Activated naive CD4-positive, alpha-beta T cell treated with anti-CD3 and anti-CD28 coated beads for 36 hours (primary cell): ENCODE data around the gene ASCL1. TPM values are rescaled to one million over a fixed set of nuclear protein-coding genes. Genes with fewer than 3 reads are reported as not detected.
A peak's percentile ranks its signal among the peaks of the same experiment; 100 is the strongest.

Experiments
- CTCF ChIA-PET: fragments of 350-600 bp; sonication (Branson Sonifier 250); formaldehyde crosslinking; loops from one replicate; lab custom pipeline; 2021; ENCODE audit warnings: antibody characterized with exemption; lab: Charles Lee
- DNase-seq: peaks from one replicate; pipeline ENCODE4 v3.0.0-alpha.2; 2020
- H3K27ac Mint-ChIP-seq: one replicate; pipeline ENCODE4 v1.8.0; 2021; ENCODE audit warnings: mild to moderate bottlenecking, mixed read lengths
- H3K27me3 Mint-ChIP-seq: one replicate; pipeline ENCODE4 v1.8.0; 2021; ENCODE audit warnings: low read depth, mixed read lengths
- H3K36me3 Mint-ChIP-seq: one replicate; pipeline ENCODE4 v1.8.0; 2021; ENCODE audit warnings: low read depth, mixed read lengths
- H3K4me1 Mint-ChIP-seq: one replicate; pipeline ENCODE4 v1.8.0; 2021; ENCODE audit warnings: low read depth, mixed read lengths
- H3K4me3 Mint-ChIP-seq: one replicate; pipeline ENCODE4 v1.8.0; 2021; ENCODE audit warnings: mild to moderate bottlenecking, moderate library complexity, mixed read lengths
- H3K9me3 Mint-ChIP-seq: one replicate; pipeline ENCODE4 v1.8.0; 2021; ENCODE audit warnings: mixed read lengths
- intact Hi-C: fragments of 100-400 bp; cut with micrococcal nuclease; formaldehyde crosslinking; loops from one replicate; pipeline ENCODE4 v1.15.1; 2023
- total RNA-seq, 2 experiments: library from RNA; stranded (reverse); gene quantifications; one replicate each; pipeline ENCODE4 v1.2.3, GENCODE V29; 2021

ASCL1 gene
- total RNA-seq, 2 experiments from 2014 or later: not detected

DNA sequence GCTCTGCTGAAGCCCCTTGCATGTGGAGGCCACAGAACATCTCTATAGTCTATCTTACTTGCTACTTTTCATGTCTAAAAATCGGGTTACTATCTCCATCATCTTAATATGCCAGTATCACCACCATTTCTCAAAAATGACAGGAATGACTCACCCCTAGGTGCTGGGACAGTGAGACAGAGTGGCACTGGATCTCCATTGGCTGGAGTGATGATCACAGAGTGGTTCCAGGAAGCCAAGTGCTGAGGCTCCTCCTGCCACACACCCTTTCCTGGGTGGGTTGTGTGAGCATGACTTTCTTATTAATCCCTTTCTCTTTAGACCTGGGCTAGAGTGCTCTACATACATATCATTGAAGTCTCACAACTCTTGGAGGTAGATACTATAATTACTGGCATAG lies 3.3 kb upstream of the ASCL1 start:
- CTCF ChIA-PET: no interaction called here
- DNase-seq: peak; percentile 55
- Mint-ChIP-seq H3K27ac (no peak overlapping the region), H3K4me3 (no peak overlapping the region), H3K4me1 (peaks cover 40% of the 10 kb centered on the region), H3K27me3 (peaks cover 88% of the 10 kb centered on the region), H3K9me3 (no peaks in the 10 kb centered on the region), H3K36me3 (peaks cover 2% of the 10 kb centered on the region)
- intact Hi-C loops: loop anchor here (5.0 kb wide), 1 partner anchor 323 kb away; no protein-coding TSS in a partner anchor

DNA sequence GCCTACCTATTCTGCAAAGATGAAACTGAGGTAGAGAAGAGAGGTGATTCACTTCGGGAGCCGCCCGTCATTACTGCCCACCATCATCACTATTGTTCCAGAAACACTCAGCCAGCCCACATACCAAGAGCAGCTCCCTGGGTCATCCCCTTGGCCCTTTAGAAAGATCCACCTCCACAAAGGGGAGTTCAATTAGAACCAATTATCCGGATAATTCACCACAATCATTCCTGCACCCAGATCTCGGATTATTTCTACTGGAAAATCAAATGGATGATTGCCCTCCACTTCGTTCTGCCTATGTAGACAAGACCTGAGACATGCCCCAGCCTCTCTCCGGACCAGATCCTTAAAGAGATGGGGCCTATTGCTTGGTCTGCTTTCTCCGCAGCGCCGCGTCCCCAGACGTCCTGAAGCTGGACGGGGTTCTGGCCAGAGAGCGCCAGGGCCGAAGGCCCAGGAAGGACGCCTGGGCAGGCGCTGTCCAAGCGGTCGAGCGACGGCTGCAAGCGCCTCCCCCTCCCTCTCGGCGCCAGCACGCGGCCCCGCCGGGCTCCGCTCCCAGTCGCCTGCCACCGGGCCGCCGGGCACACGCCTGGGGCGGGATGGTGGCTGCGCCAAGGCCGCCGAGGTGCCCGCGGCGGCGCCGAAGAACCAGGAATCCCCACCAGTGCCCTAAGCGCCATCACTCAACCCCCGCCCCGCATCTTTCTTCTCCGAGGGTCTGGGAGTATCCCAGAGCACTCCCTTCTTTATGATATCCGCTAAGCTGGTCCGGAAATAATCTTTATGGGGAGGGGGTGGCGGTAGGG lies 1.3 kb upstream of the ASCL1 start:
- DNase-seq: no peak
- intact Hi-C loops: loop anchor here (5.0 kb wide), 1 partner anchor 486 kb away; no protein-coding TSS in a partner anchor
- H3K36me3 Mint-ChIP-seq: peaks cover 2% of the 10 kb centered on the region
- H3K4me1 Mint-ChIP-seq: peaks cover 38% of the 10 kb centered on the region
- peaks cover 82% of the 10 kb centered on the region for H3K27me3 Mint-ChIP-seq
- no peaks in the 10 kb centered on the region for H3K9me3 Mint-ChIP-seq
- H3K27ac Mint-ChIP-seq: no peak overlapping the region
- CTCF ChIA-PET: no interaction called here
- H3K4me3 Mint-ChIP-seq: no peak overlapping the region

DNA sequence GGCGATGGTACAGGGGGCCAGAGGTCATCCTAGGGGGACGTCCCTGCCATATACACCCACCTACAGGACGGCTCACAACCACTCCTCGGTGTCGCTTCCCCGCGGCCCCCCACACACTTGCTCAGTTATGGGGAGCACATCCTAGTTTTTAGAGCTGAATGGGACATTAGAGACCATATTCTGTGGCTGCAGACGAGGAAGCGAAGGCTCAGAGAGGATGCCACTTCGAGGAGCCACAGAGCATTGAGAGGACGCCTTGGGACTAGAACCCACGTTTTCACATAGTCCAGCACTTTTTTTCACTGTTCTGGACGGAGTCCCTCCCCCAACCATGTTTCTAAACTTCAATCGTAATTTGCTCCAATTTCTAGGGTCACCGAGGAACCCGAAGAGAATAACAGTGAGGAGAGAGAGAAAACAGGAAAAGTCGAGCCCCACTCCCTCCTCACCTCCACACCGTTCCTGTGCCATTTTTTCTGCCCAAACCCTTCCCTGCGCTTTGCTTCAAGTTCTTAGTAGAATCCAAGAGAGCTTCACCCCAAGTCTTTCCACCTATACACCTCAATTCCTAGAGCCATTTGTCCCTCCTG lies 641 bp upstream of the ASCL1 start:
- peaks cover 81% of the 10 kb centered on the region for H3K27me3 Mint-ChIP-seq
- no peaks in the 10 kb centered on the region for H3K9me3 Mint-ChIP-seq
- peaks cover 38% of the 10 kb centered on the region for H3K4me1 Mint-ChIP-seq
- CTCF ChIA-PET: no interaction called here
- intact Hi-C loops: loop anchor here (5.0 kb wide), 1 partner anchor 485 kb away; no protein-coding TSS in a partner anchor
- H3K4me3 Mint-ChIP-seq: peak overlapping the region; percentile 50
- peaks cover 2% of the 10 kb centered on the region for H3K36me3 Mint-ChIP-seq
- H3K27ac Mint-ChIP-seq: no peak overlapping the region
- DNase-seq: no peak

DNA sequence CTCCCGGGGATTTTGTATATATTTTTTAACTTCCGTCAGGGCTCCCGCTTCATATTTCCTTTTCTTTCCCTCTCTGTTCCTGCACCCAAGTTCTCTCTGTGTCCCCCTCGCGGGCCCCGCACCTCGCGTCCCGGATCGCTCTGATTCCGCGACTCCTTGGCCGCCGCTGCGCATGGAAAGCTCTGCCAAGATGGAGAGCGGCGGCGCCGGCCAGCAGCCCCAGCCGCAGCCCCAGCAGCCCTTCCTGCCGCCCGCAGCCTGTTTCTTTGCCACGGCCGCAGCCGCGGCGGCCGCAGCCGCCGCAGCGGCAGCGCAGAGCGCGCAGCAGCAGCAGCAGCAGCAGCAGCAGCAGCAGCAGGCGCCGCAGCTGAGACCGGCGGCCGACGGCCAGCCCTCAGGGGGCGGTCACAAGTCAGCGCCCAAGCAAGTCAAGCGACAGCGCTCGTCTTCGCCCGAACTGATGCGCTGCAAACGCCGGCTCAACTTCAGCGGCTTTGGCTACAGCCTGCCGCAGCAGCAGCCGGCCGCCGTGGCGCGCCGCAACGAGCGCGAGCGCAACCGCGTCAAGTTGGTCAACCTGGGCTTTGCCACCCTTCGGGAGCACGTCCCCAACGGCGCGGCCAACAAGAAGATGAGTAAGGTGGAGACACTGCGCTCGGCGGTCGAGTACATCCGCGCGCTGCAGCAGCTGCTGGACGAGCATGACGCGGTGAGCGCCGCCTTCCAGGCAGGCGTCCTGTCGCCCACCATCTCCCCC lies 777 bp downstream of the ASCL1 start:
- Mint-ChIP-seq H3K27me3 (peaks cover 83% of the 10 kb centered on the region), H3K9me3 (no peaks in the 10 kb centered on the region), H3K4me3 (peak overlapping the region; percentile 66), H3K27ac (no peak overlapping the region), H3K4me1 (peaks cover 43% of the 10 kb centered on the region), H3K36me3 (peaks cover 2% of the 10 kb centered on the region)
- DNase-seq: no peak
- intact Hi-C loops: loop anchor here (5.0 kb wide), 1 partner anchor 484 kb away; no protein-coding TSS in a partner anchor
- CTCF ChIA-PET: no interaction called here

DNA sequence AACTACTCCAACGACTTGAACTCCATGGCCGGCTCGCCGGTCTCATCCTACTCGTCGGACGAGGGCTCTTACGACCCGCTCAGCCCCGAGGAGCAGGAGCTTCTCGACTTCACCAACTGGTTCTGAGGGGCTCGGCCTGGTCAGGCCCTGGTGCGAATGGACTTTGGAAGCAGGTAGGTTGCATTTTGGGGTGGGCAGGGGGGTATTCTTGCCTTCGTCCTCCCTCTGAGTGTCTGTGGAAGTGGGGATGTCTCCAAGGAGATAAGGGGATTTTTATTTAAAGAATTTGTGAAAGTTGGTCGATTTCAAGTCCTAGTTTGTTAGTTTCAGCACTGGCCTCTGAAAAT lies 1.3 kb downstream of the ASCL1 start:
- peaks cover 38% of the 10 kb centered on the region for H3K4me1 Mint-ChIP-seq
- H3K36me3 Mint-ChIP-seq: peaks cover 2% of the 10 kb centered on the region
- CTCF ChIA-PET: no interaction called here

DNA sequence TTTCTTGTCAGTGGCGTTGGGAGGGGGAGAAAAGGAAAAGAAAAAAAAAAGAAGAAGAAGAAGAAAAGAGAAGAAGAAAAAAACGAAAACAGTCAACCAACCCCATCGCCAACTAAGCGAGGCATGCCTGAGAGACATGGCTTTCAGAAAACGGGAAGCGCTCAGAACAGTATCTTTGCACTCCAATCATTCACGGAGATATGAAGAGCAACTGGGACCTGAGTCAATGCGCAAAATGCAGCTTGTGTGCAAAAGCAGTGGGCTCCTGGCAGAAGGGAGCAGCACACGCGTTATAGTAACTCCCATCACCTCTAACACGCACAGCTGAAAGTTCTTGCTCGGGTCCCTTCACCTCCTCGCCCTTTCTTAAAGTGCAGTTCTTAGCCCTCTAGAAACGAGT lies 1.9 kb downstream of the ASCL1 start:
- intact Hi-C loops: loop anchor here (5.0 kb wide), 1 partner anchor 483 kb away; no protein-coding TSS in a partner anchor
- peaks cover 2% of the 10 kb centered on the region for H3K36me3 Mint-ChIP-seq
- H3K4me1 Mint-ChIP-seq: peaks cover 32% of the 10 kb centered on the region
- H3K4me3 Mint-ChIP-seq: no peak overlapping the region
- H3K27me3 Mint-ChIP-seq: peaks cover 85% of the 10 kb centered on the region
- DNase-seq: no peak
- peaks cover 3% of the 10 kb centered on the region for H3K9me3 Mint-ChIP-seq
- no peak overlapping the region for H3K27ac Mint-ChIP-seq
- CTCF ChIA-PET: interaction anchor here (1.8 kb wide), 1 partner anchor 11 kb away, joined by 5 read pairs; no protein-coding TSS in a partner anchor

More for the DNA sequence above, 1.3 kb downstream of the ASCL1 start:
- DNase-seq: no peak
- no peak overlapping the region for H3K27ac Mint-ChIP-seq
- peaks cover 84% of the 10 kb centered on the region for H3K27me3 Mint-ChIP-seq
- H3K4me3 Mint-ChIP-seq: peak overlapping the region; percentile 34
- intact Hi-C loops: loop anchor here (5.0 kb wide), 1 partner anchor 483 kb away; no protein-coding TSS in a partner anchor
- H3K9me3 Mint-ChIP-seq: peaks cover under 1% of the 10 kb centered on the region

DNA sequence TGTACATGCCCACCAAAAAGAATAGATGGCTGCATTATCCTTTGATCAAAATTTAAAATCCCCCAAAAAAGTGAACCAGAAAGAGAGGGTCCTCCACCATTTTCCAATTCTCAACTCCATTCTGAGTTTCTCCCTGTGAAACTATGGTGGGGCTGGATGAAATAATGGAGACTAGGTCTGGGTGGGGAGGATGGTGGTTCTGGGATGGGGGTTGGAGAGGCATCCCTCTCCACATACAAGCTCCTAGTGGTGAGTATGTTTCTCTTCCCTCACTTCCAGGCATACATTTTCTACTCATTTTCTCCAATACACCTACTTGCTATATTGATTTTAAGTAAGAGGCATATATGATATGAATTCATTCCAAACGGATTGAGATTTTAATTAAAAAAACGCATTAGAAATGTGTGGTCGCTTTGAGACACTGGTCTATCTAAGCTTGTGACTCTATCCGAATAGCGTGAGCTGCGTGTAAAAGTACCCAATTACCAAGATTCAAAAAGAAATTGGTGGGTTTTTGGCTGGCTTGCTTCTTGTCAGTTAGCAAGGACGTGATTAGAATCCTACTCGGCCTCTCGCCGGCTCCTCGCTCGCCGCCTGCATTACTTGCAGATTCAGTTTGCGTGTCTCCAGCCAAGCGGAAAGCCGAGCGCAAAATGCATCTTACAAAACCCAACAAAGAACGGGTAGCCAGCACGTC lies 3.4 kb downstream of the ASCL1 start:
- H3K4me3 Mint-ChIP-seq: no peak overlapping the region
- peaks cover 36% of the 10 kb centered on the region for H3K4me1 Mint-ChIP-seq

DNA sequence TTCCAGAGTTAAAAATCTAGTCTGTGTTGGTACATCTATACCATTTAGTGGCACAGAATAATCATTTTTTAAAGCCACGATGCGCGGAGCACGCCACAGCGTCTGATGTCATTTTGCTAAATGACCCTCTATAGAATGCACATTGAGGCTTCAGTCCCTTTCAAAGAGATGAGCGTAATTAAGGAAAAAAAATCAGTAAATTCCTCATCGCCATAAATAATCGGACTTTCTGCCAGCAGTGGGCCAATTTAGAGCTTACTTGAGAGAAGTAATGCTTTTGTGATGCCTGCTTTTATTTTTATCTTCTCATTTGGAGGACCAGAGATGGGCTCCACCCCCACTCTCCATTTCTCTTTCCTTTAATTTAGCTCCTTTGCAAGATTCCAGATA lies 4.0 kb downstream of the ASCL1 start:
- H3K27me3 Mint-ChIP-seq: peaks cover 87% of the 10 kb centered on the region

More for the DNA sequence above, 3.4 kb downstream of the ASCL1 start:
- no peak overlapping the region for H3K27ac Mint-ChIP-seq
- intact Hi-C loops: no loop called here
- peaks cover 3% of the 10 kb centered on the region for H3K9me3 Mint-ChIP-seq
- CTCF ChIA-PET: interaction anchor here (1.0 to 1.8 kb wide), 2 partner anchors 13 to 574 kb away, joined by 3 to 5 read pairs; no protein-coding TSS in a partner anchor
- peaks cover 2% of the 10 kb centered on the region for H3K36me3 Mint-ChIP-seq
- no peak for DNase-seq
- peaks cover 85% of the 10 kb centered on the region for H3K27me3 Mint-ChIP-seq

DNA sequence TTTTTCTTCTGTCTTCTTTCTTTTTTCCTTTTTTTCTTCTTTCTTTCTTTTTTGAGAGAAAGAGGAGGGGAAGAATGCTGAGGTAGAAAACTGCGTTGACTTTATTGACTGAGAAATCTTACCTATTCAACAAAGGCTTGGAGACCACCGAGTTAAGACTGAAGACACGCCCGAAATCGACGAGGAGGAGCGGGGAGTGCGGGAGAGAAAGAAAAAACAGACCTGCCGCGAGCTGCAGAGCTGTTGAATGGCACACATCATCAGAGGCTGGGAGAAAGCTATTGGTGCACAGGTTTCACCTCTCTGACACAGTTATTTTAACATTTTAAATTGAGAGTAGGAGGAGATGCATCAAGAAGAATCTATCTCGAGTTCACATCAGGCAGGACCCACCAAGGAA lies 5.1 kb downstream of the ASCL1 start:
- H3K4me1 Mint-ChIP-seq: peaks cover 29% of the 10 kb centered on the region
- peaks cover 88% of the 10 kb centered on the region for H3K27me3 Mint-ChIP-seq
- H3K36me3 Mint-ChIP-seq: peaks cover 1% of the 10 kb centered on the region
- no peak overlapping the region for H3K27ac Mint-ChIP-seq
- peak overlapping the region; percentile 32 for H3K4me3 Mint-ChIP-seq
- intact Hi-C loops: loop anchor here (1.0 kb wide), 1 partner anchor 13 kb away; no protein-coding TSS in a partner anchor
- no peak for DNase-seq
- CTCF ChIA-PET: interaction anchor here (0.8 kb wide), 1 partner anchor 14 kb away, joined by 4 read pairs; no protein-coding TSS in a partner anchor
- peaks cover 3% of the 10 kb centered on the region for H3K9me3 Mint-ChIP-seq

More for the DNA sequence above, 4.0 kb downstream of the ASCL1 start:
- intact Hi-C loops: no loop called here
- H3K4me3 Mint-ChIP-seq: no peak overlapping the region
- peaks cover 1% of the 10 kb centered on the region for H3K36me3 Mint-ChIP-seq
- peaks cover 3% of the 10 kb centered on the region for H3K9me3 Mint-ChIP-seq
- peaks cover 35% of the 10 kb centered on the region for H3K4me1 Mint-ChIP-seq
- CTCF ChIA-PET: interaction anchor here (0.6 to 1.8 kb wide), 3 partner anchors 13 to 877 kb away, joined by 3 to 5 read pairs (median 3); no protein-coding TSS in a partner anchor
- no peak overlapping the region for H3K27ac Mint-ChIP-seq
- DNase-seq: no peak

DNA sequence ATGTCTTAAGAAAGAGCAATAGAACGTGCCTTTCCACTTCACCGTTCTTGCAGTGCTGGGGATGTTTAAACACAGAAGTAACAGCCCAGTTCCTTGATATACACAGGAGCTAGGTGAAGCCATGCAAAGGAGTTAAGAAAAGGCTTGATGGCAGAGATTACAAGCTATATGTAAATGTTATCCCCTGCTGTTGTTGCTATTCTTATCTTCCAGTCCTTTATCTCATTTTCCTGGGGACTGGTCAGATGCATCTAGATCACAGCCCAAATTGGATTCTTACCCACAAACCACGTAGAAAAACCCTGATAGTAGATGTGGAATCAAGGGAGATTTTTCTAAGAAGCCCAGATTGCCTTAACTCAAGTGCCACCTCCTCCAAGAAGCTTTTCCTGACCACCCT lies 5.5 kb downstream of the ASCL1 start:
- Mint-ChIP-seq H3K4me1 (peaks cover 26% of the 10 kb centered on the region), H3K9me3 (peaks cover 3% of the 10 kb centered on the region), H3K27ac (no peak overlapping the region), H3K27me3 (peaks cover 87% of the 10 kb centered on the region), H3K4me3 (no peak overlapping the region), H3K36me3 (peaks cover 1% of the 10 kb centered on the region)
- intact Hi-C loops: loop anchor here (1.0 kb wide), 1 partner anchor 14 kb away; no protein-coding TSS in a partner anchor
- no peak for DNase-seq
- CTCF ChIA-PET: interaction anchor here (0.8 kb wide), 1 partner anchor 14 kb away, joined by 4 read pairs; no protein-coding TSS in a partner anchor

DNA sequence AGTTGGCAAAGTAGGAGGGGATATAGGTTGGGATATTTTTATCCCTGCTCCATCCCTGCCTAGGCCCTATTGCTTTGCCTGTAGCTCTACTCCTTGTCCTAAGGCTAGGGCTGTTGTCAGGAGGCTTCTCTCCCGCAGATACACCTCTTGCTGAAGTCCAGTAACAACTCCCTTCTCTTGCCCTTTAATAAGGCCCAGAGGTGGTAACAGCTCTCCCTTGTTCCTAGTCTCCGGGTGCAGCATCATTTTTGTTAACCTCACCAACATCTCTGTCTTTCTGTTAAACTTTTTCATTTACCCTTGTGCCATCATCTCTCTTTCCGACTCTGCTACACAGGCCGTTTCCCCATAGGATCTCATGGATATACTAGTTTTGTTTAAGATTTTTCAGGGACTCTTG lies 6.3 kb downstream of the ASCL1 start:
- no peak overlapping the region for H3K27ac Mint-ChIP-seq
- peaks cover 24% of the 10 kb centered on the region for H3K4me1 Mint-ChIP-seq
- no peak overlapping the region for H3K4me3 Mint-ChIP-seq
- intact Hi-C loops: no loop called here
- no peak for DNase-seq
- peaks cover 1% of the 10 kb centered on the region for H3K36me3 Mint-ChIP-seq
- peaks cover 86% of the 10 kb centered on the region for H3K27me3 Mint-ChIP-seq
- peaks cover 3% of the 10 kb centered on the region for H3K9me3 Mint-ChIP-seq
- CTCF ChIA-PET: no interaction called here
